Panc1 (cell line): Measurements from ENCODE around the gene HK1.

ENCODE experiments used
- CTCF ChIP-seq: fragments of 450-650 bp; IDR thresholded peaks from 2 replicates; pipeline ENCODE4 v1.5.1; 2017; ENCODE audit warnings: mild to moderate bottlenecking
- POLR2AphosphoS5 ChIP-seq: IDR thresholded peaks from 2 replicates; pipeline ENCODE4 v1.6.1; 2012; ENCODE audit warnings: mild to moderate bottlenecking, low read depth, low read length, moderate library complexity
- REST ChIP-seq, 2 experiments: IDR thresholded peaks; 2 replicates each; pipeline ENCODE4 v1.6.1; 2011 to 2012; ENCODE audit warnings: low read depth in 2 of 2, control low read depth in 1 of 2, low read length in 1 of 2, mild to moderate bottlenecking in 1 of 2, moderate library complexity in 1 of 2; ENCODE audit not compliant: insufficient read depth in 1 of 2

- TF ChIP-seq REST (IDR thresholded peaks at IDR 0.05; ENCODE audit: insufficient read depth in 1 of 2, low read depth in 2 of 2, low read length in 1 of 2), result no peak
- no peak for TF ChIP-seq CTCF
- no peak for TF ChIP-seq POLR2AphosphoS5
These were observed 46.0 kb upstream of the HK1 start for GRCh38 chr10:69232252-69232651.
